ENCODE data around the gene STRIP2.

STRIP2 gene

GRCh38 chr7:129421717-129422250, 12.4 kb upstream of the STRIP2 start:
- in situ Hi-C loops (cut with HindIII; ENCODE audit: low sequenced_read_pairs), result no loop called here
- no peak for TF ChIP-seq CTCF (IDR thresholded peaks at IDR 0.05; ENCODE audit: low read depth, low read length)
- no peak overlapping the region for H3K4me3 ChIP-seq (ENCODE audit: low read depth, low read length)

DNA sequence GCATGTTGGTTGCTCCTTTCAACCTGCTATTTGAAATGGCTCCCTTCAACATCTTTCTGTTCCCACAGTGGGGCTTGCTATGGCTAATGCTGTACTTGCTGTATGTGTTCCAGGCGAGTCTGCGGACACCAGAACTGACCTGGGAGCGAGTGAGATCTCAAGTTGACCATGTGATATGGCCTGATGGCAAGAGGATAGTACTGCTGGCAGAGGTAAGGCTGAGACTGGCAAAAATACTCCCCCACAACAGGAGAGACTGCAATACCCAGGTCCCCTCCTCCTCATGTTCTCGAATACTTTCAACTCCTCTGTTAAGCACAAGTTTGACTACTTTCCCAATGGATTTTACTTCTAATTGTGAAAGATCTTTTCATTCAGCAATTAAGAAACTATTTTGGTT, 11.5 kb upstream of the STRIP2 start:
- TF ChIP-seq CTCF (IDR thresholded peaks at IDR 0.05; ENCODE audit: low read depth, low read length), result no peak
- DNase-seq (ENCODE audit: low read depth, low spot score), result no peak
- H3K4me3 ChIP-seq (ENCODE audit: low read depth, low read length), result no peak overlapping the region
- in situ Hi-C loops (cut with HindIII; ENCODE audit: low sequenced_read_pairs), result no loop called here

More at GRCh38 chr7:129421717-129422250, 12.4 kb upstream of the STRIP2 start:
- no peak for DNase-seq (ENCODE audit: low read depth, low spot score)

DNA sequence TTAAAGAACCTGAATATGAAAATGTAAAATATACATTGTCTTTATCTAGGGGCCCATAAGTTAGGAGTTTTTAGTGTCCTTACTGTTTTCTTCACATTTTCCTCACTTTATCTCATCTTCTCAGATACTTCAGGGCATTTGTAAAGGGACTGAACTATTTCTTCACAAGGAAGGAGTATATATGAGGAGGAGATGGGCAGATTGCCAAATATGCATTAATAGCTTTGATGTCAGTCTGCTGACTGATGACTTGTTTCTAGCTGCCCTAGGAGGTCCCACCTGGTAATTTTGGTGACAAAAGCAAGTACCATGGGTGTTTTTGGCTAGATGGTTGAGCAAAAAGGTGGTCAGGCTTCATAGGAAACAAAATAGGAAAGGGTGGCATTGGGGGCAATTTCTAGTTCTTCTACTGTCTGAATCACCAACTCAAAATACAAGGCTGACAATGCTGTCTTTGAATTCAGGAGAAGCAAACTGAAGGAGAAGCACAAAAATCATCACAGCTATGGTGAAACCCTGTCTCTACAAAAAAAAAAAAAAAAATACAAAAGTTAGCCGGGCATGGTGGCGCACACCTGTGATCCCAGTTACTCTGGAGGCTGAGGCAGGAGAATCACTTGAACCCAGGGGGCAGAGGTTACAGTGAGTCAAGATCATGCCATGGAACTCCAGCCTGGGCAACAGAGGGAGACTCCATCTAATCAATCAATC, 10.4 kb upstream of the STRIP2 start:
- DNase-seq (ENCODE audit: low read depth, low spot score), result peak; percentile 7

DNA sequence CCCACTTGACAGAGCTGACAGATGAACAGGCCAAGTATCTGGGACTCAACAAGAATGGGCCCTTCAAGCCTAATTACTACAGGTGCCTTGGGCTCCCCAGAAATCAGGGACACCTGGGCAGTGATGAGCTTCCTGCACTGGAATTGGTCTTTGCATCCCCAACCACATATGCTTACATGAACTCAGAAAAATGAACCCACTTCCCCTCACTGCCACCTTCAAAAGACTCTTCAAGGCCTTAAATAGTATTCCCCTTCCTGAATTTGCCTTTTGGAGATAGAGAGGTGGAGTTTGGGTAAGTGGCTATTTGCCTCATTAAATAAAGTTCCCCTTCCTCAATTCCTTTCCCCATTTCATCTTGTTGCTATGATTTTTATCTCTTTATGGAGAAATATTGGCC, 7.8 kb upstream of the STRIP2 start:
- no peak for TF ChIP-seq CTCF (IDR thresholded peaks at IDR 0.05; ENCODE audit: low read depth, low read length)
- H3K4me3 ChIP-seq (ENCODE audit: low read depth, low read length), result no peak overlapping the region
- no peak for DNase-seq (ENCODE audit: low read depth, low spot score)
- in situ Hi-C loops (cut with HindIII; ENCODE audit: low sequenced_read_pairs), result no loop called here

More for the DNA sequence above, 10.4 kb upstream of the STRIP2 start:
- no peak for TF ChIP-seq CTCF (IDR thresholded peaks at IDR 0.05; ENCODE audit: low read depth, low read length)
- in situ Hi-C loops (cut with HindIII; ENCODE audit: low sequenced_read_pairs), result no loop called here
- no peak overlapping the region for H3K4me3 ChIP-seq (ENCODE audit: low read depth, low read length)

GRCh38 chr7:129427526-129428045, 6.6 kb upstream of the STRIP2 start:
- DNase-seq (ENCODE audit: low read depth, low spot score), result no peak

More at GRCh38 chr7:129427526-129428045, 6.6 kb upstream of the STRIP2 start:
- in situ Hi-C loops (cut with HindIII; ENCODE audit: low sequenced_read_pairs), result no loop called here
- no peak for TF ChIP-seq CTCF (IDR thresholded peaks at IDR 0.05; ENCODE audit: low read depth, low read length)
- H3K4me3 ChIP-seq (ENCODE audit: low read depth, low read length), result no peak overlapping the region

All from astrocyte of the spinal cord (primary cell).